ENCODE data around the gene TBC1D22A. TPM values are rescaled to one million over a fixed set of nuclear protein-coding genes. Genes with fewer than 3 reads are reported as not detected.

The TBC1D22A gene
- total RNA-seq, 1 experiment from 2014 or later: 14.3 TPM

- no peaks in the 10 kb centered on the region for H3K9me2 ChIP-seq (replicated peaks; ENCODE audit: low read length)
- no peaks in the 10 kb centered on the region for H3K79me2 ChIP-seq (ENCODE audit: low read length)
- H3K4me2 ChIP-seq (ENCODE audit: low read length): no peak overlapping the region
- no peak overlapping the region for H3K27ac ChIP-seq (ENCODE audit: low read length)
- ATAC-seq (no peak), DNase-seq (no peak)
- H3K27me3 ChIP-seq (ENCODE audit: low read length): no peaks in the 10 kb centered on the region
- no peaks in the 10 kb centered on the region for H3K9me3 ChIP-seq (ENCODE audit: low read length)
- H4K20me1 ChIP-seq (ENCODE audit: low read length): no peaks in the 10 kb centered on the region
- H2AFZ ChIP-seq (ENCODE audit: low read length): no peak overlapping the region
- CTCF ChIA-PET: no interaction called here
- H3K9ac ChIP-seq (ENCODE audit: low read length): no peak overlapping the region
- POLR2A ChIA-PET (ENCODE audit: unreplicated experiment): interaction anchor here (0.7 kb wide), 1 partner anchor 9 kb away, joined by 7 read pairs; no protein-coding TSS in a partner anchor
- TF ChIP-seq CTCF (conservative IDR thresholded peaks at IDR 0.05; ENCODE audit: low read depth, low read length) (no peak), EZH2phosphoT487 (IDR thresholded peaks at IDR 0.05; ENCODE audit: borderline replicate concordance, low read length) (no peak), EZH2 (IDR thresholded peaks at IDR 0.05; ENCODE audit: low read length, unreplicated experiment) (no peak)
- H3K4me3 ChIP-seq (ENCODE audit: low read length): no peak overlapping the region
- BruUV-seq (replicated peaks): no TSS peak
- no peaks in the 10 kb centered on the region for H3F3A ChIP-seq (ENCODE audit: low read length, unreplicated experiment)
- peaks cover 22% of the 10 kb centered on the region; the same call in 1 of the 2 replicates for H3K4me1 ChIP-seq (ENCODE audit: insufficient read depth, low read length)
- intact Hi-C loops (cut with micrococcal nuclease): no loop called here
- H3K36me3 ChIP-seq (ENCODE audit: low read depth, low read length): no peaks in the 10 kb centered on the region
These were observed 390.5 kb downstream of the TBC1D22A start for GRCh38 chr22:47152938-47153337.

- Histone ChIP-seq H3K27me3 (ENCODE audit: low read length) (no peaks in the 10 kb centered on the region), H3K4me3 (ENCODE audit: low read length) (no peak overlapping the region), H3K9me3 (ENCODE audit: low read length) (no peaks in the 10 kb centered on the region), H4K20me1 (ENCODE audit: low read length) (no peaks in the 10 kb centered on the region), H3K4me1 (ENCODE audit: insufficient read depth, low read length) (peaks cover 22% of the 10 kb centered on the region; the same call in 1 of the 2 replicates), H3K9ac (ENCODE audit: low read length) (0 out of 2 replicates have a peak overlapping the region, but pooled peaks have one; percentile 17), H2AFZ (ENCODE audit: low read length) (peak overlapping the region; percentile 69; the same call in 1 of the 2 replicates), H3K27ac (ENCODE audit: low read length) (0 out of 2 replicates have a peak overlapping the region, but pooled peaks have one; percentile 16), H3K36me3 (ENCODE audit: low read depth, low read length) (no peaks in the 10 kb centered on the region), H3K79me2 (ENCODE audit: low read length) (no peaks in the 10 kb centered on the region), H3K4me2 (ENCODE audit: low read length) (peak overlapping the region; percentile 85), H3K9me2 (replicated peaks; ENCODE audit: low read length) (no peaks in the 10 kb centered on the region), H3F3A (ENCODE audit: low read length, unreplicated experiment) (no peaks in the 10 kb centered on the region)
- TF ChIP-seq EZH2phosphoT487 (IDR thresholded peaks at IDR 0.05; ENCODE audit: borderline replicate concordance, low read length) (no peak), EZH2 (IDR thresholded peaks at IDR 0.05; ENCODE audit: low read length, unreplicated experiment) (no peak), CTCF (conservative IDR thresholded peaks at IDR 0.05; ENCODE audit: low read depth, low read length) (no peak)
- POLR2A ChIA-PET (ENCODE audit: unreplicated experiment): no interaction called here
- no TSS peak for BruUV-seq (replicated peaks)
- ATAC-seq (no peak), DNase-seq (no peak)
- CTCF ChIA-PET: no interaction called here
- intact Hi-C loops (cut with micrococcal nuclease): no loop called here
These were observed 391.5 kb downstream of the TBC1D22A start for GRCh38 chr22:47153854-47154525.

GRCh38 chr22:47154621-47155081 is 392.2 kb downstream of the TBC1D22A start:
- Histone ChIP-seq H3K9me2 (replicated peaks; ENCODE audit: low read length) (no peaks in the 10 kb centered on the region), H2AFZ (ENCODE audit: low read length) (peak overlapping the region; percentile 69), H3K79me2 (ENCODE audit: low read length) (no peaks in the 10 kb centered on the region), H3K9ac (ENCODE audit: low read length) (0 out of 2 replicates have a peak overlapping the region, but pooled peaks have one; percentile 17), H3K27me3 (ENCODE audit: low read length) (no peaks in the 10 kb centered on the region), H3K27ac (ENCODE audit: low read length) (peak overlapping the region; percentile 16; the same call in 1 of the 2 replicates), H3F3A (ENCODE audit: low read length, unreplicated experiment) (no peaks in the 10 kb centered on the region), H3K9me3 (ENCODE audit: low read length) (no peaks in the 10 kb centered on the region), H3K4me1 (ENCODE audit: insufficient read depth, low read length) (peaks cover 22% of the 10 kb centered on the region; the same call in 1 of the 2 replicates), H3K4me3 (ENCODE audit: low read length) (peak overlapping the region; percentile 58), H3K4me2 (ENCODE audit: low read length) (peak overlapping the region; percentile 85), H3K36me3 (ENCODE audit: low read depth, low read length) (no peaks in the 10 kb centered on the region), H4K20me1 (ENCODE audit: low read length) (no peaks in the 10 kb centered on the region)
- ATAC-seq (peak; percentile 86), DNase-seq (peak; percentile 72)
- intact Hi-C loops (cut with micrococcal nuclease): no loop called here
- CTCF ChIA-PET: no interaction called here
- TF ChIP-seq EZH2phosphoT487 (IDR thresholded peaks at IDR 0.05; ENCODE audit: borderline replicate concordance, low read length) (no peak), EZH2 (IDR thresholded peaks at IDR 0.05; ENCODE audit: low read length, unreplicated experiment) (no peak)
- POLR2A ChIA-PET (ENCODE audit: unreplicated experiment): no interaction called here
- BruUV-seq (replicated peaks): no TSS peak

Measured in PC-3 (cell line).